Activated CD4-positive, alpha-beta T cell treated with anti-CD3 and anti-CD28 coated beads, Interleukin-2, amount 50 U/mL, for 48 hours (primary cell): Measurements from ENCODE around the gene SLC30A5.
A peak's percentile ranks its signal among the peaks of the same experiment; 100 is the strongest.
"Not testable (repeated sequence)": the region's sequence is repeated elsewhere in the genome, so short reads cannot be mapped to it uniquely, and the experiment has no call there.

ENCODE experiments used
- DNase-seq, 2 experiments: peaks; one replicate each; pipeline ENCODE4 v3.0.0-alpha.2; 2020

Gene SLC30A5

GRCh38 chr5:69093771-69094482 is at the start of gene SLC30A5:
SLC30A5 (plus strand) TSS chr5:69094014; CDS start chr5:69094256, 242 bp downstream.
- DNase-seq = peak; percentile 98 to 99

GRCh38 chr5:69045213-69045612 is 48.6 kb upstream of the SLC30A5 start:
- DNase-seq = not testable (repeated sequence)

DNA sequence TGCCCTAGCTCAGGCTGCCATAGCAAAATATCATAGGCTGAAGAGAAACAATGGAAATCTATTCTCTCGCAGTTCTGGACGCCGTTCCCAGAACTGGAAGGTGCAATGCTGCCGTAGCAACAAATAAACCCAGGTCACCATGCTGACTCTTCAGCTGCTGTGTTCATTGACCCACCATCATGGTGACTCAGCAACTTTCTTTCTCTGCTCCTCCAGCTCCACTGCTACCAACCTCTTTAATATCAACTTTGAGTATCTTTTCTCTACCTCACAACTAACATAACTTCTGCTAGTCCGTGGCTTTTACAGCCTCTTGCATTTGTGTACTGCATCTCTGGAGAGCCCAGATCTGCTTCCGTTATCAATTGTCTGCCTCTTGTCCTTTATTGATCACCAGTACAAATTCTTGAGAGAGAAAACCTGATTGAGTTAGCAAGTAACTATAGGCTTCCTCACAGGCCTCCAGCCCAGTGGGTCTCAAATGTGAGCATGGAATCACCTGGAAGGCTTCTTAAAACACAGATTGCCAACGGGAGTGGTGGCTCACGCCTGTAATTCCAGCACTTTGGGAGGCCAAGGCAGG is 47.3 kb upstream of the SLC30A5 start:
- DNase-seq = no peak

DNA sequence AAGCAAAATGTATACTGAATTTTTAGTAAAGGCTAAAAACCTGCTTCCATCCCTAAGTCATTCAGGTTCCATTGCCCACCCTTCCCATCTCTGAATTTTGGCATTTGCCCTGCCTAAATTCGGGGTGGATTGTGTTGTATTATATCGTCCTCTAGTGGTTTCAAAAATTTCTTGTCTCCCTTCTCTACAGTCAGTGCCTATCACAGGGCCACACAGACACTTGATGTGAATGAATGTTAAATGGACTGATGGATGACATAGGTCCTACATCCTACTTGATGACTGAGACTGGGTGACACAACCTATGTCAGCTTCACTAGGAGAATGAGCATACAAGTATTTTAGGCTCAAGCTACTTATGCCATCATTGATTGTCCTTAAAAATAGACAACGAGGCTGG is 45.6 kb upstream of the SLC30A5 start:
- no peak for DNase-seq

DNA sequence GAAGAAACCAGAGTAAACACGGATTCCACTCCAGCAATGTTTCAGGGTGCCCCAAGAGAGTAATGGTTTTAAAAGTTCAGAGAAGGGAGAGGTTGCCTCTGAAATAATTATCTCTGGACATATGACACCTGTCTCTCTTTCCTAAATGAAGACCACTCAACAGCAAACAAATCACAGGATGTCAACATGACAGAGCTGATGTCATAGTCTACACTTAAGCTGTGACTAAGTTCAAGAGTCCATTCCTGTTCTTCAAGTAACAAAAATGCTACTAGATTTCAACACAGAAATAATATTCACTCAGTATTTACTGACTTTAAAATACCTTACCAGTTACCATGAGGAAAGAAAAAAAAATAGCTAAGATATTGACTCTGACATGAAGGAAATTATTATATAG is 44.7 kb upstream of the SLC30A5 start:
- DNase-seq = no peak

GRCh38 chr5:69049796-69050195 is 44.0 kb upstream of the SLC30A5 start:
- no peak for DNase-seq

- DNase-seq = no peak
Measured at GRCh38 chr5:69050214-69050613, 43.6 kb upstream of the SLC30A5 start.

- no peak for DNase-seq
Measured at GRCh38 chr5:69052181-69052580, 41.6 kb upstream of the SLC30A5 start.

- DNase-seq = no peak
Measured at GRCh38 chr5:69074664-69075521, 18.9 kb upstream of the SLC30A5 start.

DNA sequence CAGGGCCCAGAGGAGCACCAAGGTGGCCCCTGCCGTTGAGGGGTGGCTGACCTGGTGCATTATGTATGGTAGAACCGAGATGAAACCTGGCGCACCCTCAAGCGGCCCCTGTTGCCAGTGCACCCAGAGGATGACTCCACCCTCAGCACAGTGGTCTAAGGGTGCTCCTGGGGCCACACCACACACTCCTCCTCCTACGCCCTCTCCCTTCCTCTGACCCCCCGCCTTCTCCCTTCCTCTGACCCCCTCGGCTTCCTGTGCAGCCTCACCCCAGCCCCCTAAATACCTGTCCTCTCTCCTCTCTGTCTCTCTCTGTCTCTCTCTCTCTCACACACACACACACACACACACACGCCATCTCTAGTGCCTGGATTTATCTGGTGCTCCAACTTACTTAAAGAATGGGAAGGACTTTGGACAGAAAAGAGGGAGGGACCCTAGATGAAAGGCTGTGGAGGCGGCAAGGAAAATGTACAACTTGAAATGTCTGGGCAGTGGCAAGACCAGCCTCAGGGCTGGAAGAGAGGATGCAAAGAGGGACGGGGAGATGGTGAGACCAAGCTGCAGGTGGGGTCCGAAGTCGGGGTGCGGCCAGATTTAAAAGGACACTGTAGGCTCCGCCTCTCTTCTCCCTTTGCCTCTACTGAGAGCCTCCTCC is 18.2 kb upstream of the SLC30A5 start:
- DNase-seq = no peak

- no peak for DNase-seq
Measured at GRCh38 chr5:69078921-69079540, 14.8 kb upstream of the SLC30A5 start.

GRCh38 chr5:69079556-69079955 is 14.3 kb upstream of the SLC30A5 start:
- no peak for DNase-seq

GRCh38 chr5:69083412-69083811 is 10.4 kb upstream of the SLC30A5 start:
- no peak for DNase-seq

DNA sequence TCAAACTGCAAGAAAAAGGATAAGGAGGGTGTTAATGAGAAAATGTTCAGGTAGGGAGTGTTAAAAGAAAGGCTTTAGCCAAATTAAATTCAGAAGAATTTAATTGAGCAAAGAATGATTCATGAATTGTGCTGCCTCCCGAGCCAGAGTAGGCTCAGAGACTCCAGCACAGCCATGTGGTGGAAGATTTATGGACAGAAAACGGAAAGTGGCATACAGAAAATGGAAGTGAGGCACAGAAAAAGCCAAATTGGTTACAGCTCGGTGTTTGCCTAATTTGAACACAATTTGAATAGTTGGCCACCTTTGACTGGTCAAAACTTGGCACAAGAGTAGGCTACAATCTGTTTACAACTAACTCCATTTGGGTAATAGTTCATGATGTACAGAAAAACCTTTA is 9.6 kb upstream of the SLC30A5 start:
- no peak for DNase-seq

DNA sequence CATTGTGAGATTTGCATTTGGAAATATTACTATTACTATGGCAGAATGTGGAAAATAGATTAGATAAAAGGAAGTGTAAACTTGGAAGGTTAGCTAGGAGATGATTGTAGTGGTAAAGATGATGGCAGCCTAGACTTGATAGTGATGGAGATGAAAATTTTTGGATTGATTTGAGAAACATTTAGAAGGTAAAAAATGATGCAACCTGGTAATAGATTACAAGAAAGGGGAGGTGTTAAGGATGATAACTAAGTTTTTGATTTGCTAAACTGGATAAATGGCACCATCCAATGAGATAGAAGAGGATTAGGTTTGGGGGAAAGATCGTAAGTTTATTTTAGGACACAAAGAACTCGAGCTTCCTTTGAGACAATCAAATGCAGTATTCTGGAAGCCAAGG is 8.9 kb upstream of the SLC30A5 start:
- DNase-seq = no peak

GRCh38 chr5:69086206-69086605 is 7.6 kb upstream of the SLC30A5 start:
- no peak for DNase-seq

DNA sequence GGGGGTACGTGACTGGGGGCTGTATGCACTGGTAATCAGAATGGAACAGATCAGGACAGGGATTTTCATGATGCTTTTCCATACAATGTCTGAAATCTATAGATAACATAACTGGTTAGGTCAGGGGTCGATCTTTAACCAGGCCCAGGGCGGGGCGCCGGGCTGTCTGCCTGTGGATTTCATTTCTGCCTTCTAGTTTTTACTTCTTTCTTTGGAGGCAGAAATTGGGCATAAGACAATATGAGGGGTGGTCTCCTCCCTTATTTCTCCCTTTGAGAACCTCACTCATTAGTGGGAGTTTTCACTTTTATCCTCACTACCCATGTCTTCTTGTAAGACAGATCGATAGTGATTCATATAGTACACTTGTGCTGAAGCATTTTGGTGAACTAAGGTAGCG is 5.8 kb upstream of the SLC30A5 start:
- not testable (repeated sequence) for DNase-seq

GRCh38 chr5:69090158-69090557 is 3.7 kb upstream of the SLC30A5 start:
- DNase-seq = no peak

DNA sequence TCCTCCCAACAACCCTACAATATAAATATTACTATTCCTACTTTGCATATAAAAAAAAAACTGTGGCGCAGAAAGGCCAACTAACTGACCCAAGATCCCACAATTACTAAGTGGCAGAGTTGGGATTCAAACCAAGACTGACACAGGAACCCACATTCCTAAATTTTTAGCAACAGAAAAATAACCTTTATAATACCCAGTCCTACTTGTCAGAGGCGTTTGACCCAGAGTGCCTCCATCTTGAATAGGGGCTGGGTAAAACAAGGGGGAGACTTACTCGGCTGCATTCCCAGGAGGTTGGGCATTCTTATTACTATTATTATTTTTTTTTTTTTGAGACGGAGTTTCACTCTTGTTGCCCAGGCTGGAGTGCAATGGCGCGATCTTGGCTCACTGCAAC is 2.0 kb upstream of the SLC30A5 start:
- no peak for DNase-seq

- no peak for DNase-seq
Measured at GRCh38 chr5:69092969-69093368, 845 bp upstream of the SLC30A5 start.

GRCh38 chr5:69099302-69099701 is 5.5 kb downstream of the SLC30A5 start:
- DNase-seq = no peak

- no peak for DNase-seq
Measured at GRCh38 chr5:69103521-69103920, 9.7 kb downstream of the SLC30A5 start.
